ENCODE data around the gene ARL6IP4.
"Not testable (repeated sequence)": the region's sequence is repeated elsewhere in the genome, so short reads cannot be mapped to it uniquely, and the experiment has no call there.

Gene ARL6IP4

DNA sequence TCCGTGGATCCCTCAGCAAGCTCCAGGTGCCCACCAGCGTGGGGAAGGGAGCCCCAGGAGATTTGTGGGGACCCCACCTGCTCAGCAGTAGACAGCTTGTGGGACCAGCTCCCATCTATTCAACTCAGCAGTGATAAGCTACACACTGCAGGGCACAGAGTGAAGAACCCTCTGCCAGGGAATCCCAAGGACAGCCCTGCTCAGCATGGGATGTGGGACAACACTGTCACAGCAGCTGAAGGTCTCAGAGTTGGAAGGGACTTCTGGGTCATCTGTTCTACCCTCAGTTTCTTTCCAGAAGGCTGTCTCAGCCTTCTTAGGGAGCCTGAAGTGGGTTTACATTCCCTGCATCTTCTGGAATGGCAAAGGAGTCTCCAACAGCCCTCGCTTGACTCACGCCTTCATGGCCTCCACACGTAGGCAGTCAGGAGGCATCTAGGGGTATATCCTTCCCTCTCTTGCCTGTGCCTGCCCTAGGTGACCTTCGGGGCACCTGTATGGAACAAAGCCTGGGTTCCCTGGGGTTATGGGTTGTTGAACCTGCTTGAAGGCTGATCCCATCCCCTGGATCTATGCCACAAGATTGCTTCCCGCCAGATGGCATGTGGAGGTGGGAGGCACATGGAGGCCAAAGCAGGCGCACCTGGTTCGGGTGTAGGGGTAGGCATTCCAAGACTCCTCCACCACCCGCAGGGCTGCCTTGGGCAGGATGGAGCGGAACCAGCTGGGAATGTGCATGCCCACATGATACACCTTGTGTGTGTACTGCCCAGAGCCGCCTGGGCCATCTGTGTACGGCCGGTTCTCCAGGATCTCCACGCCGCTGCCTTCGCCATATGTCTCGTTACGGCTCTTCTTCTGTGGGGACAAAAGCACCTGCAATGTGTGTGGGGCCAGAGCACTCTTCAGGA lies 33.0 kb downstream of the ARL6IP4 start:
- no peak for DNase-seq

DNA sequence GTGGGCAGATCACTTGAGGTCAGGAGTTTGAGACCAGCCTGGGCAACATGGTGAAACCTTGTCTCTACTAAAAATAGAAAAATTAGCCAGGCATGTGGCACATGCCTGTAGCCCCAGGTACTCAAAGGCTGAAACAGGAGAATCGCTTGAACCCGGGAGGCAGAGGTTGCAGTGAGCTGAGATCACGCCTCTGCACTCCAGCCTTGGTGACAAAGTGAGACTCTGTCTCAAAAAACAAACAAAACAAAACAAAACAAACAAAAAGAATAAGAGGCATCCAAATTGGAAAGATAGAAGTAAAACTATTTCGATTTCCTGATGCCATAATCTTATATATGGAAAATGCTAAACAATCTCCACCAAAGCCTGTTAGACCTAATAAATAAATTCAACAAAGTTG lies 34.0 kb downstream of the ARL6IP4 start:
- DNase-seq = not testable (repeated sequence)

DNA sequence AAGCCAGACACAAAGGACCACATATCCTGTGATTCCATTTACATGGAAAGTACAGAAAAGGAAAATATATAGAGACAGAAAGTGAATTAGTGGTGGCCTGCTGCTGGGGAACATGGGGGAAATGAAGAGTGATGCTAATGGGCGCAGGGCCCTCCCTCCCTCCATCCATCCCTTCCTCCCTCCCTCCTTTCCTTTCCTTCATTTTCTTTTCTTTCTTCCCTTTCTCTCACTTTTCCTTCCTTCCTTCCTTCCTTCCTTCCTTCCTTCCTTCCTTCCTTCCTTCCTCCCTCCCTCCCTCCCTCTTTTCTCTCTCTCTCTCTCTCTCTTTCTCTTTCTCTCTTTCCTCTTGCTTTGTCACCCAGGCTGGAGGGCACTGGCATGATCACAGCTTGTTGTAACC lies 37.3 kb downstream of the ARL6IP4 start:
- DNase-seq = no peak

DNA sequence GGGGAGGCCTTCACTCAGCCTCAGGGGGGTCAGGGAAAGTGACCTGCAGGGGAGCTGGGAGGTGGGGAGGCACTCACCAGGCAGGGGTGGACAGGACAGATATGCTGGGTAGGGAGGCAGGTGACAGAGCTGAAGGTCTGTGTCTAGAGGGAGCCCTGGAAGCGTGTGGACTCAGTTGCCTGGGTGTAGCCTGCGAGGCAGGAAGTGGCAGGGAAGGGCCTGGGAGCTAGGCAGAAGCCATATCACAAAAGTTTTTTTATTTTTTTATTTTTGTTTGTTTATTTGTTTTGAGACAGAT lies 39.3 kb downstream of the ARL6IP4 start:
- no peak for DNase-seq

DNA sequence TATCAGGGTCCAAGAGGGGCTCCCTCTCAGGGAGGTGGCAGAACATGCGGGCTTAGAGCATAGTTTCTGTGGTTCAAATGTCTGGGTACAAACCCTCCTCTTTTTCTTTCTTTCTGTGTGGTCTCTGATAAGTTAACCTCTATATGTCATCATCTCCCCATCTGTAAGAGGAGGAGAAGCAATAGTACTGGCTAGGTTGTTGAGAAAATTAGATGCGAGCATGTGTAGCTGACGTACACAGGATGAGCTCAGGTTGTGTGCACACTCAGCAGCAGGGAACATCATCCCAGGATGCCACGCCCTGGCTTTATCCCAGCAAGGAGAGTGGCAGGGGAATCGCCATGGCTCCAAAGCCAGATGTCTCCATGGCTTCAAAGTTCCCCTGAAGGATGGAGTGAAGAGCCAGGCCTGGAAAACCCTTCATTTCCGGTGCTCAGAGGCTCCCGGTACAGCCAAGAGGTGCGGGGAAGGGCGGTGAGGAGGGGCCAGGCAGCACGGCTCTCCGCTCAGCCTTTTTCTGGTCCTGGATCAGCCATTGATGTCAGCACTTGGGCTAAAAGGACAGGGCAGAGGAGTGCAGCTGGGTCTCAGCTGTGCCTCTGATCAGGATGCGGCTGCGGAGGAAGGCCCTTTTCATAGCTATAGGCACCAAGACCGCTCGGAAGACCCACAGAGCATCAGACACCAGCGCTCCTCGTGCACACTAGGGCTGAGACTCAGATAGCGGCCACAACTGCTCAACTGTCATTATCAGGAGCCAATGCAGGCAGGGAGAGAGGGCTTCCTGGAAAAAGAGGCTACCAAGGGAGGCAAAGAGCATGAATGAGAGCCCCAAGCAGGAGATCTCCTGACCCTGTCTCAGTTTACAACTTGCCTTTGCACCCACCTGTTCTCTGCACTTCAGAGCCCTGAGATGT lies 41.5 kb downstream of the ARL6IP4 start:
- DNase-seq = no peak

DNA sequence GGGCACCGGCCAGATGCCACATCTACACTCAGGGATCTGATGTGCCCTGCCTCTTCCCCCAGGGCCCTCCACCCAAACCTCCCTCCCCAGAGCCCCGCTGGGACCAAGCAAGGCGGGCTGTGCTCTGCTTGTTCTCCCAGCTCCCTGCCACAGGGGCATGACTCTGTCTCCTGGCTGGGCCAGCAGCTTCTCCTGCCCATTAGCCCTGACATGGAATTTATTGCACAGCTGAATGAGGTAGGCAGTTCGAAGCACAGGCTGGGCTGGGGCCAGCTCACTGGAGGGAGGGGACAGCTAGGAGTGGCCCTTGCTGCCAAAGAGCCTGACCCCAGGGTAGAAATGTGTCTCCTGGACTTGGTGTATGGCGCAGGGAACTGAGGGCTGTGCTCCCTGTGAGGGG lies 42.4 kb downstream of the ARL6IP4 start:
- no peak for DNase-seq

DNA sequence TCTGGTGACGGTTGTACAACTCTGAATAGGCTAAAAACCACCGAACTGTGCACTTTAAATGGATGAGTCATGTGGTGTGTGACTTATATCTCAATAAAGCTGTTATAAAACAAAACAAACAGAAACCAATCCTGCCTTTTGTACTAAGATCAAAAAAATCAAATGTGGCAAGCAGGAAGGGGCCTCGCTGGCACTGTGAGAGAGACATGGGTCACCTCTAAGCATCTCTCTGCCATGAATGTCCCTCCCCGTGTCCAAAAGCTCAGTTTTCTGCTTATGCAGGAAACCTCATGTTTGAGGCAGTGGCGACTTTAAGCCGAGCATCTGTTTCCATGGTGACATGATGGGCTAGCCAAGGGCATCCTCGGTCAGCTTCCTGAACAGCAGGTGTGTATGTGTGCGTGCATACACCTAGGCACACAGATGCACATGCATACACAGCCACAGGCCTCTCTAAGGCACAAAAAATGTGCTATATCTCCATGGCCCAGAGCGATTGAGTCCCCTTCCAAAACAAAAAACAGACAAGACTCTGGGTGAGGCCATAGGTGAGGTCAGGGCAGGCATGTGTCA lies 44.4 kb downstream of the ARL6IP4 start:
- DNase-seq = no peak

DNA sequence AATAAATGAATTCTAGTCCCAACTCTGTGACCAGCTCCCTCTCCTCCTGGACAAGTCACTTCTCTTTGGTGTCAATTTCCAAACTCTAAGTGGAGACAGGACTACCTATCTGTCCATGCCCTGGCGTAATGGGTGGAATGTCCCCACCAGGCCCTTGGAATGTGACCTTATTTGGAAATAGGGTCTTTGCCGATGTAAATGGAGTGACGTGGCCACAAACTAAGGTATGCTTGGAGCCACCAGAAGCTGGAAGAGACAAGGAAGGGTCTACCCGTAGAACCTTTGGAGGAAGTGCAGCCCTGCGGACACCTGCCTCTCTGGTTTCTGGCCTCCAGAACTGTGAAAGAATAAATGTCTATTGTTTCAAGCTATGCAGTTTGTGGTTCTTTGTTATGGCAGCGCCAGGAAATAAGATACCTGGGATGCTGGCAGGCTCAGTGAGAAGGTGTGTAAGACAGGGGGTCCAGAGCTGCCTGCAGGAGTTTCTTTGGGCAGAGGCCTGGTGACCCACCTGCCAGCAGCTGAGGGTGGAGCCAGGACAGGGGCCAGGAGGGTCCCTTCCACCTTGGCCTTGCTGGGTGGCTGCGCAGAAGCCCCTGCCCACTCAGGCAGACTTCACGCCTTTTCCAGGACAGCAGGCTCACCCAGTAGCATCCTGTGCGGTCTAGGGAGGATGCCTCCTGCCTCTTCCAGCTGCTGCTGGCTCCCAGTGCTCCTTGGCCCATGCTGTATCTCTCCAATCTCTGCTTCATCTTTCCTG lies 45.8 kb downstream of the ARL6IP4 start:
- DNase-seq = no peak

DNA sequence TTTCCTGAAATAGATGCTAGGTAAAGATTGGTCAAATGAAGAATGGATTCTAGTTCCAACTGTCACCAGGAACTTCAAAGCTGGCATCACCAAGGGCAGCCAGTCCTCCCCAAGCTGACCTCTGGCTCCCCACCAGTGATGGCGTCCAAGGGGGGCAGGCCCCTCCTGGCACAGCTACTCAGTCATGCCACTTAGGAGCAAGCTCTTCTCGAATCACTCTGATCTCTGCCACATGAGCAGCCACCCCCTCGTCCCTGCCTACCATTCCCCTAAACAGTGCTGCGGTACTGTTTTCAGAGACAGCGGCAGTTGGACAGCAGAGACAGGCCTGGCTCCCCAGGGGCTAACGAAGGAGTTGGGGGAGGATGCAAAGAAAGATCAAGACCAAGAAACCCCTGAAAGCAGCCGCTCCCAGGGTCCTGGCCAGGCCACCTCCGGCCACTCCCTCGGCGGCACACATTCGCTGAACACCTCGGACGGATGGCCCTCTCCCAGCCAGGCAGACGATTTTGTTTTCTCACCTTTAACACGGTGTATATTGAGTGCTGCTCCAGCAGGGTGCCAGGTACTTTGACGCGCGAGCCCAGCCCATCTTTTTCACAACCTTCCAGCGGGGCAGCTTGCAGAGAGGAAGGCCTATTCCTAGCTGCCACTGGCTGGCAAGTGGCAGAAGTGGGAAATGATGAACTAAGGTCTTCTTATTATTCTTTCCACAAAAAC lies 47.4 kb downstream of the ARL6IP4 start:
- no peak for DNase-seq

DNA sequence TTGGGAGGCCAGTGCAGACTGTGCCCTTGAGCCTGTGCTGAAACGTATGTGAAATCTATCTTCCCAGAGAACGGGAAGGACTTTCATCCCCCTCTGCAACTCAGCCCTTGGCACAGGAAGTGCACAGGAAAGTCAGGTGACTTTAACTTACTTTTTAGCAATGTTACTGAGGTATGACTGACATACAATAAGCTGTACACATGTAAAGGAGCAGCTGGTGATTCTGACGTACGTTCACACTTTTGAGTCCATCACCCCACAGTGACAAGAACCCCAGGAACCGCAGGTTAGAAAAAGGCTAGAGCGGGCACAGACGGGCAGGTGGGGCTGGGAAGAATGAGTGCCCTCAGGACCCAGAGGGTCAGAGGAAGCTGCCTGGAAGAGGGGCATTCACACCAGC lies 48.0 kb downstream of the ARL6IP4 start:
- DNase-seq = no peak

DNA sequence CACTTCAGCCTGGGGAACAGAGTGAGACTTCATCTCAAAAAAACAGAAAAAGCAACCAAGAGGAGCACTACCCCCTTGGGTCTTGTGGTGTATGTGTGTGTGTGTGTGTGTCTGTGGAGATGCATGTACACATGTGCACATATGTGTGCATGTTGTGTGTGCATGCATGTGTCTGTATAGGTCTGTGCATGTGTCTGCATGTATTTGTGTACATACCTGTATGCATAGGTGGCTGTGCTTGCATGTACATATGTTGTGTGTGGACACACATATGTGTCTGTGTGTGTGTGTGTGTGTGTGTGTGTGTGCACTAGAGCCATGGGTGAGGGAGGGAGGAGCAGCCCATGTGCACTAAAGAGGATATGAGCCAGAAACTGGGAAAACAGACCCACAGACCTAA lies 49.1 kb downstream of the ARL6IP4 start:
- DNase-seq = no peak

DNA sequence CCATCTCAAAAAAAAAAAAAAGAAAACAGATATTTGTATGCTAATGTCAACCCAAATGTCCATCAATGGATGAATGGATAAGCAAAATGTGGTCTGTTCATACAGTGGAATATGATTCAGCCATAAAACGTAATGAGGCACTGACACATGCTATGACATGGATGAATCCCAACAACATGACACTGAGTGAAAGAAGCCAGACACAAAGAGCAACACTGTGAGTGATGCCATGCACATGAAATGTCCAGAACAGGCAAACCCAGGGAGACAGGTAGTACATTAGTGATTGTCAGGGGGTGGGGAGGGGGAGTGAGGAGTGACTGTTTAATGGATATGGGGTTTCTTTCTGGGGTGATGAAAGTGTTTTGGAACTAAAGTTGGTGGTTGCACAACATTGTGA lies 50.2 kb downstream of the ARL6IP4 start:
- no peak for DNase-seq

DNA sequence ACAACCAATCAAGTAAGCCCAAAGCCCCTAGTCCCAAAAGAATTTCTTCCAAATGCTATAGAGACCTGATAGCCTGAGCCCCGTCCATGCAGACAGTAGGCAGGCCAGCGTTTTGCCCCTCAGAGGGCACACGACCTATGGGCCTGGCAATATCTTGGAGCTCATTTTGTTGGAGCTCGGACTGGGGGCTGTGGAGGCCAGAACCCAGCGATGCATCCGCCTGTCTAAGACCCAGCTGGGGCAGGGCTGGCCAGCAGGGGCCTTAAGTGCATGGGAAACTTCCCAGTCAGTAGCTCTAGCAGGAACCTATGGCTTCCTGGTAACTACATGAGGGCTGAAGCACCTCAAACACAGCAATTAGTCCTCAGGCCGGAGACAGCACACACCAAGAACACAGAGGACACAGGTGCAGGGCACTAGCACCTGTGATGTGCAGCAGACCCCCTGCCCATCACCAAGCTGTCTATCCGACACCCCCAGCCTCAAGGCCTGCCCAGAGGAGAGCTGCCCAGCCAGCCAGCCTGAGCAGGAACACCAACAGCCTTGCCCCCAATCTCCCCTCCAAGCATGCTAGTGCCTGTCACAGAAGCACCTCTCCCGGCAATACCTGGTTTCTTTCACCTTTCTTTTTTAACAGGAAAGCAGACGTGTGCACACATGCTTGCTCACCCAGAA lies 50.8 kb downstream of the ARL6IP4 start:
- no peak for DNase-seq
